Activated CD4-positive, alpha-beta T cell treated with anti-CD3 and anti-CD28 coated beads, Interleukin-2, amount 10 ng/mL, durations not matched to agents 7 days and 5 days (primary cell): ENCODE results near the gene LYPD5. TPM values are rescaled to one million over a fixed set of nuclear protein-coding genes. Genes with fewer than 3 reads are reported as not detected.
"Not testable (repeated sequence)": the region's sequence is repeated elsewhere in the genome, so short reads cannot be mapped to it uniquely, and the experiment has no call there.

Experiments used
- CTCF ChIA-PET: fragments of 350-600 bp; sonication (Branson Sonifier 250); formaldehyde crosslinking; loops from one replicate; lab custom pipeline; 2021; ENCODE audit warnings: antibody characterized with exemption; lab: Charles Lee
- POLR2A ChIA-PET: fragments of 350-600 bp; sonication (Branson Sonifier 250); formaldehyde crosslinking; loops from one replicate; lab custom pipeline; 2021; ENCODE audit warnings: antibody characterized with exemption; lab: Charles Lee
- DNase-seq: peaks from one replicate; pipeline ENCODE4 v3.0.0-alpha.2; 2020
- H3K27ac Mint-ChIP-seq: one replicate; pipeline ENCODE4 v1.8.0; 2021; ENCODE audit warnings: mild to moderate bottlenecking, moderate library complexity, mixed read lengths
- H3K27me3 Mint-ChIP-seq: one replicate; pipeline ENCODE4 v1.8.0; 2021; ENCODE audit warnings: mixed read lengths
- H3K36me3 Mint-ChIP-seq: one replicate; pipeline ENCODE4 v1.8.0; 2021; ENCODE audit warnings: low read depth, mixed read lengths
- H3K4me1 Mint-ChIP-seq: one replicate; pipeline ENCODE4 v1.8.0; 2021; ENCODE audit warnings: mixed read lengths
- H3K4me3 Mint-ChIP-seq: one replicate; pipeline ENCODE4 v1.8.0; 2021; ENCODE audit warnings: mild to moderate bottlenecking, moderate library complexity, mixed read lengths
- H3K9me3 Mint-ChIP-seq: one replicate; pipeline ENCODE4 v1.8.0; 2021; ENCODE audit warnings: mixed read lengths
- total RNA-seq, 2 experiments: library from RNA; stranded (reverse); gene quantifications; one replicate each; pipeline ENCODE4 v1.2.3, GENCODE V29; 2021

Gene LYPD5
- total RNA-seq, 2 experiments from 2014 or later = 0.62 to 0.79 TPM

- DNase-seq, H3K36me3 Mint-ChIP-seq, H3K4me3 Mint-ChIP-seq, CTCF ChIA-PET, POLR2A ChIA-PET, H3K27ac Mint-ChIP-seq: not testable (repeated sequence)
- Mint-ChIP-seq H3K4me1 (peaks cover 14% of the 10 kb centered on the region), H3K9me3 (peaks cover 17% of the 10 kb centered on the region), H3K27me3 (peaks cover 20% of the 10 kb centered on the region)
These were observed 15.2 kb upstream of the LYPD5 start for GRCh38 chr19:43817454-43817853.

GRCh38 chr19:43814663-43815352 lies 12.6 kb upstream of the LYPD5 start:
- ChIA-PET POLR2A (no interaction called here), CTCF (no interaction called here)
- Mint-ChIP-seq H3K4me3 (no peak overlapping the region), H3K27me3 (peaks cover 8% of the 10 kb centered on the region), H3K27ac (no peak overlapping the region), H3K4me1 (peaks cover 3% of the 10 kb centered on the region), H3K36me3 (peaks cover 2% of the 10 kb centered on the region), H3K9me3 (peaks cover 4% of the 10 kb centered on the region)
- DNase-seq = no peak

- Mint-ChIP-seq H3K27ac (no peak overlapping the region), H3K9me3 (no peaks in the 10 kb centered on the region), H3K4me1 (peaks cover 1% of the 10 kb centered on the region), H3K36me3 (no peaks in the 10 kb centered on the region), H3K4me3 (no peak overlapping the region), H3K27me3 (peaks cover 5% of the 10 kb centered on the region)
- no peak for DNase-seq
- ChIA-PET POLR2A (no interaction called here), CTCF (interaction anchor here (0.6 kb wide), 1 partner anchor 354 kb away, joined by 4 read pairs; no protein-coding TSS in a partner anchor)
These were observed 10.4 kb upstream of the LYPD5 start for GRCh38 chr19:43812688-43813087.

GRCh38 chr19:43812259-43812658 lies 10.0 kb upstream of the LYPD5 start:
- ChIA-PET POLR2A (no interaction called here), CTCF (interaction anchor here (0.6 kb wide), 1 partner anchor 353 kb away, joined by 4 read pairs; no protein-coding TSS in a partner anchor)
- peaks cover 1% of the 10 kb centered on the region for H3K4me1 Mint-ChIP-seq
- no peaks in the 10 kb centered on the region for H3K36me3 Mint-ChIP-seq
- H3K27me3 Mint-ChIP-seq = peaks cover 5% of the 10 kb centered on the region
- H3K27ac Mint-ChIP-seq = no peak overlapping the region
- H3K4me3 Mint-ChIP-seq = no peak overlapping the region
- H3K9me3 Mint-ChIP-seq = no peaks in the 10 kb centered on the region
- DNase-seq = no peak

GRCh38 chr19:43811837-43812236 lies 9.6 kb upstream of the LYPD5 start:
- no peak overlapping the region for H3K4me3 Mint-ChIP-seq
- DNase-seq = no peak
- no peaks in the 10 kb centered on the region for H3K9me3 Mint-ChIP-seq
- peaks cover 1% of the 10 kb centered on the region for H3K4me1 Mint-ChIP-seq
- peaks cover 5% of the 10 kb centered on the region for H3K27me3 Mint-ChIP-seq
- H3K36me3 Mint-ChIP-seq = no peaks in the 10 kb centered on the region
- H3K27ac Mint-ChIP-seq = no peak overlapping the region
- ChIA-PET CTCF (no interaction called here), POLR2A (no interaction called here)

- H3K27ac Mint-ChIP-seq = no peak overlapping the region
- H3K27me3 Mint-ChIP-seq = peaks cover 5% of the 10 kb centered on the region
- no peaks in the 10 kb centered on the region for H3K9me3 Mint-ChIP-seq
- ChIA-PET CTCF (interaction anchor here (0.5 to 2.2 kb wide), 8 partner anchors 13 to 983 kb away, joined by 3 to 8 read pairs (median 4); partner anchors contain the start of gene SMG9), POLR2A (no interaction called here)
- peak; percentile 46 for DNase-seq
- H3K4me3 Mint-ChIP-seq = no peak overlapping the region
- H3K4me1 Mint-ChIP-seq = no peaks in the 10 kb centered on the region
- no peaks in the 10 kb centered on the region for H3K36me3 Mint-ChIP-seq
These were observed 7.8 kb upstream of the LYPD5 start for GRCh38 chr19:43809762-43810696.

- Mint-ChIP-seq H3K27me3 (peaks cover 9% of the 10 kb centered on the region), H3K36me3 (no peaks in the 10 kb centered on the region), H3K9me3 (no peaks in the 10 kb centered on the region), H3K4me1 (no peaks in the 10 kb centered on the region), H3K4me3 (no peak overlapping the region), H3K27ac (no peak overlapping the region)
- ChIA-PET CTCF (no interaction called here), POLR2A (no interaction called here)
- DNase-seq = no peak
These were observed 5.4 kb upstream of the LYPD5 start for GRCh38 chr19:43807651-43808050.

GRCh38 chr19:43806848-43807247 lies 4.6 kb upstream of the LYPD5 start:
- Mint-ChIP-seq H3K36me3 (no peaks in the 10 kb centered on the region), H3K4me3 (no peak overlapping the region), H3K27me3 (peaks cover 9% of the 10 kb centered on the region), H3K27ac (no peak overlapping the region), H3K9me3 (no peaks in the 10 kb centered on the region), H3K4me1 (no peaks in the 10 kb centered on the region)
- DNase-seq = no peak
- CTCF ChIA-PET = interaction anchor here (0.7 to 1.1 kb wide), 3 partner anchors 121 to 212 kb away, joined by 3 read pairs; no protein-coding TSS in a partner anchor
- POLR2A ChIA-PET = no interaction called here

- H3K9me3 Mint-ChIP-seq, H3K27ac Mint-ChIP-seq, POLR2A ChIA-PET, H3K27me3 Mint-ChIP-seq, H3K4me3 Mint-ChIP-seq, H3K36me3 Mint-ChIP-seq, H3K4me1 Mint-ChIP-seq, DNase-seq: not testable (repeated sequence)
- CTCF ChIA-PET = interaction anchor here (0.7 to 1.1 kb wide), 2 partner anchors 138 to 212 kb away, joined by 3 read pairs; no protein-coding TSS in a partner anchor
These were observed 4.2 kb upstream of the LYPD5 start for GRCh38 chr19:43806401-43806800.

GRCh38 chr19:43804432-43804831 lies 2.2 kb upstream of the LYPD5 start:
- Mint-ChIP-seq H3K9me3 (no peaks in the 10 kb centered on the region), H3K27ac (no peak overlapping the region), H3K27me3 (peaks cover 6% of the 10 kb centered on the region), H3K36me3 (no peaks in the 10 kb centered on the region), H3K4me3 (no peak overlapping the region), H3K4me1 (peaks cover 2% of the 10 kb centered on the region)
- no peak for DNase-seq
- CTCF ChIA-PET = no interaction called here
- POLR2A ChIA-PET = no interaction called here

- peaks cover 21% of the 10 kb centered on the region for H3K4me1 Mint-ChIP-seq
- DNase-seq = no peak
- peak overlapping the region; percentile 73 for H3K4me3 Mint-ChIP-seq
- H3K27me3 Mint-ChIP-seq = peaks cover 13% of the 10 kb centered on the region
- POLR2A ChIA-PET = no interaction called here
- CTCF ChIA-PET = interaction anchor here (0.7 to 0.8 kb wide), 2 partner anchors 9 to 205 kb away, joined by 3 read pairs; no protein-coding TSS in a partner anchor
- no peaks in the 10 kb centered on the region for H3K9me3 Mint-ChIP-seq
- H3K36me3 Mint-ChIP-seq = no peaks in the 10 kb centered on the region
- H3K27ac Mint-ChIP-seq = no peak overlapping the region
These were observed 2.6 kb downstream of the LYPD5 start for GRCh38 chr19:43799502-43800142.

GRCh38 chr19:43798546-43799409 lies 3.5 kb downstream of the LYPD5 start:
- H3K36me3 Mint-ChIP-seq = no peaks in the 10 kb centered on the region
- H3K4me1 Mint-ChIP-seq = peaks cover 21% of the 10 kb centered on the region
- no peaks in the 10 kb centered on the region for H3K9me3 Mint-ChIP-seq
- no peak overlapping the region for H3K27ac Mint-ChIP-seq
- peak; percentile 41 for DNase-seq
- peak overlapping the region; percentile 73 for H3K4me3 Mint-ChIP-seq
- CTCF ChIA-PET = interaction anchor here (0.7 to 0.8 kb wide), 2 partner anchors 10 to 204 kb away, joined by 3 read pairs; no protein-coding TSS in a partner anchor
- peaks cover 15% of the 10 kb centered on the region for H3K27me3 Mint-ChIP-seq
- POLR2A ChIA-PET = no interaction called here
